Parathyroid adenoma (tissue), 2 donors: ENCODE measurements around the gene TERT.
A peak's percentile ranks its signal among the peaks of the same experiment; 100 is the strongest.

Experiments used
- H2AFZ ChIP-seq: fragments of 300-600 bp; sonication (generic); one replicate; pipeline ENCODE4 v1.7.0; 2017; ENCODE audit warnings: antibody characterized with exemption, mild to moderate bottlenecking
- H3K27ac ChIP-seq: fragments of 300-600 bp; sonication (generic); one replicate; pipeline ENCODE4 v1.7.0; 2017
- H3K27me3 ChIP-seq: fragments of 300-600 bp; sonication (generic); one replicate; pipeline ENCODE4 v1.7.0; 2017; ENCODE audit warnings: low read length; ENCODE audit not compliant: control insufficient read depth, insufficient read depth
- H3K36me3 ChIP-seq: fragments of 300-600 bp; sonication (generic); one replicate; pipeline ENCODE4 v1.7.0; 2017; ENCODE audit warnings: low read length; ENCODE audit not compliant: control insufficient read depth, insufficient read depth
- H3K4me1 ChIP-seq: fragments of 300-600 bp; sonication (generic); one replicate; pipeline ENCODE4 v1.7.0; 2017; ENCODE audit warnings: control low read depth
- H3K4me2 ChIP-seq: fragments of 300-600 bp; sonication (generic); one replicate; pipeline ENCODE4 v1.7.0; 2017; ENCODE audit warnings: low read length
- H3K4me3 ChIP-seq: fragments of 300-600 bp; sonication (generic); one replicate; pipeline ENCODE4 v1.7.0; 2017; ENCODE audit warnings: low read depth, low read length
- H3K79me2 ChIP-seq: fragments of 300-600 bp; sonication (generic); one replicate; pipeline ENCODE4 v1.7.0; 2017; ENCODE audit warnings: control low read depth
- H3K9ac ChIP-seq: fragments of 300-600 bp; sonication (generic); one replicate; pipeline ENCODE4 v1.7.0; 2017; ENCODE audit warnings: mild to moderate bottlenecking
- H3K9me3 ChIP-seq: fragments of 300-600 bp; sonication (generic); one replicate; pipeline ENCODE4 v1.7.0; 2017; ENCODE audit warnings: low read length; ENCODE audit not compliant: control insufficient read depth
- CTCF ChIP-seq: fragments of 300-600 bp; sonication (generic); IDR thresholded peaks from one replicate; pipeline ENCODE4 v1.7.0; 2017; ENCODE audit warnings: antibody characterized with exemption, mild to moderate bottlenecking
- donor health status: primary hyperparathyroidism.

The TERT gene

GRCh38 chr5:1315709-1316587 lies 21.1 kb upstream of the TERT start:
- H3K27me3 ChIP-seq = no peaks in the 10 kb centered on the region
- peak overlapping the region; percentile 62 for H2AFZ ChIP-seq
- H3K9me3 ChIP-seq = no peaks in the 10 kb centered on the region
- no peak overlapping the region for H3K4me3 ChIP-seq
- no peaks in the 10 kb centered on the region for H3K36me3 ChIP-seq
- no peak overlapping the region for H3K9ac ChIP-seq
- peaks cover 7% of the 10 kb centered on the region for H3K4me1 ChIP-seq
- no peak overlapping the region for H3K27ac ChIP-seq
- H3K4me2 ChIP-seq = peak overlapping the region; percentile 13
- H3K79me2 ChIP-seq = no peaks in the 10 kb centered on the region
- no peak for TF ChIP-seq CTCF

DNA sequence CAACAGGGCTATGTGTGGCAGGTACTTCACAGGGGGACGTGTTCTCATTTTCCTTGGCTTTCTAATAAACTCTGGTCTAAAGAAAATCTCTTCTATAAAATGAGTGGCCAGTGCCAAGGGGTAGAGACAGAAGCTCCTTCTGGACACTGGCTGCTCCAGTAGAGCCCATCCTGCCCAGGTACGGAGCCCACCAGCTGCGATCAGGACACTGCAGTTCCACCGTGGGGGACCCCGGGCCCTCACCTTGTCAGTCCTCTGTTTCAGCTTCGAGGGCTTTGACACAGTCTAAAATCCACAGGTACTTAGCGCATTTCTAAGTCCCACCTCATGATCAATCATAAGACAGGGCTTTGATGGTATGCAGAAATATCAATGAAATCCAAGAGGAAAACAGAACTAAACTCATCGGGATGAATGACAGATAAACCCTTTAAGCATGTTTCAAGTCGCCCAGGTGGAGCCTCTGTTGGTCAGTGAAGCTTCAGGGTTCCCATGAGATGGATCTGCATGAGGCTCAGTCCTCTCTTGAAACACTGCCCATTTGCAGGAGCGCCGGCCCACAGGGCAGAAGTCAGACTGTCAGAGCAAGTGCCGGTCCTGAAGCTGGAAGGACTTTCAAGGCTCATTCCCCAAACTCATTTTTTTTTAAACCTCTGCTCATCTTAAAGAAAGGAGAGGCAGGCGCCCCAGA lies 20.3 kb upstream of the TERT start:
- Histone ChIP-seq H3K79me2 (no peaks in the 10 kb centered on the region), H3K27me3 (no peaks in the 10 kb centered on the region), H3K4me3 (no peak overlapping the region), H3K9me3 (no peaks in the 10 kb centered on the region), H2AFZ (peak overlapping the region; percentile 62), H3K4me1 (peaks cover 7% of the 10 kb centered on the region), H3K27ac (no peak overlapping the region), H3K9ac (no peak overlapping the region), H3K36me3 (no peaks in the 10 kb centered on the region), H3K4me2 (no peak overlapping the region)
- no peak for TF ChIP-seq CTCF

DNA sequence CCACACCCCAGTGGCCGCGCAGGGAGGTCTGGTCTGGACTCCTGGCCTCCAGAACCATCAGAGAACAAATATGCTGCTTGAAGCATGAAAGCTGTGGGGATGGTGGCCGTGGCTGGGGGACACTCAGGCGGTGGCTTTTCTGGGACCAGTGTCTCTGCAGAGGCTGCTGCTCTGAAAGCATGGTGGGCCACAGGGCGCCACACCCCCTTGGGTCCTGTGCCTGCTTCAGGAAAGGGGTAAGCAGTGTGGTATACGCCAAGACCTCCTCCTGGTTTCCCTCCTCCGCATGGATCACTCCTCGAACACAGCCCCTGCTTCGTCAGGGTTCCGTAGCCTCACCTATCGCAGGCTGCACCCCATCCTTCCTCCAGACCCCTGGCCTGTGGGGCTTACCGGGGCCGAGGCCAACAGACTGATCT lies 19.7 kb upstream of the TERT start:
- TF ChIP-seq CTCF = no peak
- H3K4me3 ChIP-seq = no peak overlapping the region
- peaks cover 7% of the 10 kb centered on the region for H3K4me1 ChIP-seq
- no peak overlapping the region for H3K27ac ChIP-seq
- H3K9me3 ChIP-seq = no peaks in the 10 kb centered on the region
- H2AFZ ChIP-seq = no peak overlapping the region
- no peak overlapping the region for H3K4me2 ChIP-seq
- no peaks in the 10 kb centered on the region for H3K36me3 ChIP-seq
- H3K79me2 ChIP-seq = no peaks in the 10 kb centered on the region
- no peaks in the 10 kb centered on the region for H3K27me3 ChIP-seq
- no peak overlapping the region for H3K9ac ChIP-seq

DNA sequence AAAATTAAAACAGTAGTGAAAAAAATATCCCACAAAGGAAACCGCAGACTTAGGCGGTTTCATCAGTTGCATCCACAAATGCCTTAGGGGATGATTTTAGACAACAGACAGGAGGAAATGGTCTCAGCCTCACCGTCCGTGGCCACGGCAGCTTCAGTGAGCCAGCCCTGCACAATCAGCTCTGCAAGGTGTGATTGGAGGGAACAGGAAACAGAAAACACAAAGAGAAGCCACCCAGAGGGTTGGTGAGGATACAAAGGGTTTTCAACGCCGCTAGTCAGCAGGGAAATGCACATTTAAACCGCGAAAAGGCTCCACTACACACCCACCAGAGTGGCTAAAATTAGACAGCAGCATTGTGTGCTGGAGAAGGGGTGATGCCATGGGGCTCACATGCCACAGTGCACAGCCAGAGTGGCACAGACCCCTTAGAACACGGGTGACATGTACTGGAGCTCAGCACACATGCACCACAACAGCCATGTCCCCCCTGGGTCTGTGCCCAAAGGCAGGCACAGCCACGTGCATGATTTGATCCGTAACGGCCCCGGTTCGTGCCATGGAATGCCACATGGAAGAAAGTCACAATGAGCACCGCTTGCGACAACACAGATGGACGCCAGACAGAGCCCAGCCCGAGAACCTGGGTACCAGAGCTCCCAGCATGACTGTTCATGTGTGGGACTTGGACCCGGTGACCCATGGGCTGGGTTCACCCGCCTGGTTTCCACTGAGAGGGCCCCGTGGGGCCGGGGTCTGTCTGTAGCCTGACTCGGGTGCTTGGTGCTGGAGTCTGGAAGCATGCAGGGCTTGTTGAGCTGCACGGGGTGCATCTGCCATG lies 18.3 kb upstream of the TERT start:
- H3K27ac ChIP-seq = no peak overlapping the region
- H3K79me2 ChIP-seq = no peaks in the 10 kb centered on the region
- no peak overlapping the region for H3K9ac ChIP-seq
- no peak overlapping the region for H3K4me2 ChIP-seq
- H3K36me3 ChIP-seq = no peaks in the 10 kb centered on the region
- TF ChIP-seq CTCF = no peak
- peaks cover 7% of the 10 kb centered on the region for H3K4me1 ChIP-seq
- H3K4me3 ChIP-seq = no peak overlapping the region
- H3K9me3 ChIP-seq = no peaks in the 10 kb centered on the region
- H3K27me3 ChIP-seq = no peaks in the 10 kb centered on the region
- H2AFZ ChIP-seq = no peak overlapping the region
